CD14-positive monocyte (primary cell): ENCODE results near the gene TLK1. TPM values are rescaled to one million over a fixed set of nuclear protein-coding genes. Genes with fewer than 3 reads are reported as not detected.

Experiments used
- DNase-seq, 3 donors: peaks; one replicate each; pipeline ENCODE4 v3.0.0-alpha.2; 2011 to 2022
- H2AFZ ChIP-seq: 2 replicates; pipeline ENCODE4 v1.6.0; 2012; ENCODE audit warnings: mild to moderate bottlenecking, low read depth, low read length, inconsistent platforms; ENCODE audit not compliant: insufficient read depth, poor library complexity, severe bottlenecking
- H3K27ac ChIP-seq, 2 donors: 1 replicate in 1 of 2; 2 replicates in 1 of 2; pipeline ENCODE4 v1.5.1; 2012 to 2013; ENCODE audit warnings: low read length in 2 of 2, control low read depth in 1 of 2, inconsistent platforms in 1 of 2, low read depth in 1 of 2, mild to moderate bottlenecking in 1 of 2
- H3K27me3 ChIP-seq, 2 donors: one replicate each; pipeline versions ENCODE4 v1.6.0 to v1.6.1; 2011 to 2013; ENCODE audit warnings: low read length in 2 of 2; ENCODE audit not compliant: control insufficient read depth in 2 of 2, insufficient read depth in 2 of 2
- H3K36me3 ChIP-seq, 2 donors: replicated peaks in 1 of 2; 1 replicate in 1 of 2; 2 replicates in 1 of 2; pipeline versions ENCODE4 v1.5.1 to v1.6.1; 2012 to 2013; ENCODE audit warnings: low read length in 2 of 2, control low read depth in 1 of 2, inconsistent platforms in 1 of 2, mild to moderate bottlenecking in 1 of 2; ENCODE audit not compliant: insufficient read depth in 2 of 2, control insufficient read depth in 1 of 2
- H3K4me1 ChIP-seq, 2 donors: 1 replicate in 1 of 2; 2 replicates in 1 of 2; pipeline versions ENCODE4 v1.5.1 to v1.6.1; 2012 to 2013; ENCODE audit warnings: low read length in 2 of 2, control low read depth in 1 of 2, inconsistent platforms in 1 of 2, mild to moderate bottlenecking in 1 of 2, moderate library complexity in 1 of 2; ENCODE audit not compliant: insufficient read depth in 2 of 2, control insufficient read depth in 1 of 2
- H3K4me2 ChIP-seq: replicated peaks from 2 replicates; pipeline ENCODE3; 2012; ENCODE audit warnings: low read length, moderate library complexity, mild to moderate bottlenecking; ENCODE audit not compliant: poor library complexity, severe bottlenecking; ENCODE audit errors: extremely low read depth
- H3K4me3 ChIP-seq, 3 experiments: fragments of 200-600 bp in 1 of 3; sonication (generic) in 1 of 3; replicated peaks in 1 of 3; 1 replicate in 2 of 3; 2 replicates in 1 of 3; pipeline ENCODE4 v1.5.1; 2011 to 2013; ENCODE audit warnings: low read length in 3 of 3, mild to moderate bottlenecking in 3 of 3, control low read depth in 2 of 3, low read depth in 2 of 3, inconsistent platforms in 1 of 3, moderate library complexity in 1 of 3
- H3K79me2 ChIP-seq: 2 replicates; pipeline ENCODE4 v1.6.0; 2012; ENCODE audit warnings: mild to moderate bottlenecking, control low read depth, inconsistent platforms, low read length, moderate library complexity; ENCODE audit not compliant: insufficient read depth
- H3K9ac ChIP-seq: 2 replicates; pipeline ENCODE4 v1.6.0; 2017; ENCODE audit warnings: low read length, mild to moderate bottlenecking; ENCODE audit not compliant: insufficient read depth, poor library complexity, severe bottlenecking
- H3K9me3 ChIP-seq, 2 donors: replicated peaks in 1 of 2; 1 replicate in 1 of 2; 2 replicates in 1 of 2; pipeline versions ENCODE4 v1.5.1 to v1.6.1; 2012 to 2013; ENCODE audit warnings: low read length in 2 of 2, control low read depth in 1 of 2; ENCODE audit not compliant: control insufficient read depth in 1 of 2, insufficient read depth in 1 of 2
- H4K20me1 ChIP-seq: 2 replicates; pipeline ENCODE4 v1.6.0; 2012; ENCODE audit warnings: mild to moderate bottlenecking, low read length, control low read depth, moderate library complexity; ENCODE audit not compliant: insufficient read depth
- H3K27ac Mint-ChIP-seq, 7 donors: one replicate each; pipeline ENCODE4 v1.8.0; 2020; ENCODE audit warnings: mild to moderate bottlenecking in 7 of 7, mixed read lengths in 7 of 7, moderate library complexity in 6 of 7, inconsistent platforms in 2 of 7
- H3K27me3 Mint-ChIP-seq, 3 donors: one replicate each; pipeline ENCODE4 v1.8.0; 2021 to 2022; ENCODE audit warnings: low read depth in 3 of 3, mild to moderate bottlenecking in 3 of 3, mixed read lengths in 3 of 3, moderate library complexity in 3 of 3, inconsistent platforms in 1 of 3
- H3K36me3 Mint-ChIP-seq, 2 donors: one replicate each; pipeline ENCODE4 v1.8.0; 2020; ENCODE audit warnings: mixed read lengths in 2 of 2, inconsistent platforms in 1 of 2, mild to moderate bottlenecking in 1 of 2
- H3K4me1 Mint-ChIP-seq: one replicate; pipeline ENCODE4 v1.8.0; 2020; ENCODE audit warnings: mild to moderate bottlenecking, mixed read lengths
- H3K4me3 Mint-ChIP-seq, 2 donors: one replicate each; pipeline ENCODE4 v1.8.0; 2020; ENCODE audit warnings: mild to moderate bottlenecking in 2 of 2, mixed read lengths in 2 of 2, moderate library complexity in 1 of 2
- H3K9me3 Mint-ChIP-seq, 7 donors: one replicate each; pipeline ENCODE4 v1.8.0; 2020 to 2022; ENCODE audit warnings: mixed read lengths in 7 of 7, mild to moderate bottlenecking in 6 of 7, moderate library complexity in 6 of 7, inconsistent platforms in 2 of 7
- CTCF ChIP-seq: fragments of 200-600 bp; IDR thresholded peaks from one replicate; pipeline ENCODE4 v1.8.0; 2022; ENCODE audit warnings: antibody characterized with exemption, mild to moderate bottlenecking
- WGBS: methylation state at CpG from one replicate; pipeline ENCODE4 v1.1.5; 2013; ENCODE audit warnings: missing lambda C conversion rate; ENCODE audit not compliant: insufficient coverage; 5-methylcytosine and 5-hydroxymethylcytosine counted together
- intact Hi-C, 2 donors: fragments of 100-400 bp; cut with micrococcal nuclease; formaldehyde crosslinking; loops; one replicate each; pipeline versions ENCODE4 v1.15.0 to v1.15.1; 2023
- polyA plus RNA-seq, 3 donors: library from polyadenylated mRNA; depleted of rRNA in 1 of 3; unstranded in 2 of 3; stranded (reverse) in 1 of 3; fragments of 300-500 nt in 2 of 3; fragments of >200 nt in 1 of 3; fragmentation: Illumina TruSeq in 2 of 3; gene quantifications; 1 replicate in 2 of 3; 2 replicates in 1 of 3; pipeline ENCODE4 v1.2.3, GENCODE V29; 2012 to 2021

The TLK1 gene
- polyA plus RNA-seq, 3 donors = 6.3 to 20.0 (median 8.6) TPM

GRCh38 chr2:170985407-170985806 lies 175.3 kb downstream of the TLK1 start:
- H3K27me3 Mint-ChIP-seq = peaks cover 5 to 11% (median 7%) of the 10 kb centered on the region in 3 donors
- H3K27ac Mint-ChIP-seq = no peak overlapping the region
- H3K4me1 ChIP-seq = no peaks in the 10 kb centered on the region
- H3K4me3 Mint-ChIP-seq = no peak overlapping the region
- intact Hi-C loops = no loop called here
- H2AFZ ChIP-seq = no peak overlapping the region
- H3K9me3 Mint-ChIP-seq = peaks cover 0 to 1% (median 0%) of the 10 kb centered on the region in 7 donors
- H3K4me2 ChIP-seq = no peak overlapping the region
- no peak for TF ChIP-seq CTCF
- H3K27me3 ChIP-seq = no peaks in the 10 kb centered on the region
- H3K9me3 ChIP-seq = no peaks in the 10 kb centered on the region
- H3K36me3 ChIP-seq = peaks cover 0 to 17% of the 10 kb centered on the region in 2 donors
- no peaks in the 10 kb centered on the region for H3K79me2 ChIP-seq
- H4K20me1 ChIP-seq = no peaks in the 10 kb centered on the region
- no peak overlapping the region for H3K27ac ChIP-seq
- WGBS = 98% methylated on average over 4 of the region's 5 CpGs
- H3K9ac ChIP-seq = no peak overlapping the region
- H3K36me3 Mint-ChIP-seq = peaks cover 8 to 26% of the 10 kb centered on the region in 2 donors
- H3K4me3 ChIP-seq = no peak overlapping the region
- DNase-seq = no peak
- H3K4me1 Mint-ChIP-seq = no peaks in the 10 kb centered on the region

- Histone ChIP-seq H3K9ac (no peak overlapping the region), H2AFZ (no peak overlapping the region), H3K4me1 (no peaks in the 10 kb centered on the region), H3K9me3 (no peaks in the 10 kb centered on the region), H3K27ac (no peak overlapping the region), H4K20me1 (no peaks in the 10 kb centered on the region), H3K36me3 (peaks cover 0 to 4% of the 10 kb centered on the region in 2 donors), H3K79me2 (no peaks in the 10 kb centered on the region), H3K4me2 (no peak overlapping the region), H3K27me3 (no peaks in the 10 kb centered on the region), H3K4me3 (no peak overlapping the region)
- intact Hi-C loops = no loop called here
- WGBS = no CpG with 5 or more reads among the region's 1 CpG
- TF ChIP-seq CTCF = no peak
- no peak overlapping the region for H3K27ac Mint-ChIP-seq
- H3K4me1 Mint-ChIP-seq = no peaks in the 10 kb centered on the region
- no peak overlapping the region for H3K4me3 Mint-ChIP-seq
- no peak for DNase-seq
- H3K9me3 Mint-ChIP-seq = peaks cover 0 to 1% (median 0%) of the 10 kb centered on the region in 7 donors
- H3K36me3 Mint-ChIP-seq = peaks cover 8 to 15% of the 10 kb centered on the region in 2 donors
- peaks cover 7 to 11% (median 8%) of the 10 kb centered on the region in 3 donors for H3K27me3 Mint-ChIP-seq
These were observed 176.6 kb downstream of the TLK1 start for GRCh38 chr2:170984079-170984478.
